HepG2 (cell line): ENCODE measurements around the gene NKAIN4. TPM values are rescaled to one million over a fixed set of nuclear protein-coding genes. Genes with fewer than 3 reads are reported as not detected.

ENCODE experiments used
- CREBL2 ChIP-seq: sonication (generic); formaldehyde crosslinking; IDR thresholded peaks from 2 replicates; pipeline ENCODE4 v1.8.1; 2023; ENCODE audit warnings: missing genetic modification reagents, mild to moderate bottlenecking, borderline replicate concordance
- JUN ChIP-seq: sonication (generic); formaldehyde crosslinking; IDR thresholded peaks from 2 replicates; pipeline ENCODE4 v1.4.0; 2020; ENCODE audit warnings: mild to moderate bottlenecking, missing genetic modification reagents
- KIAA2018 ChIP-seq: sonication (generic); formaldehyde crosslinking; IDR thresholded peaks from 2 replicates; pipeline ENCODE4 v1.5.0; 2020; ENCODE audit warnings: mild to moderate bottlenecking, missing genetic modification reagents, borderline replicate concordance
- KLF15 ChIP-seq: sonication (generic); formaldehyde crosslinking; IDR thresholded peaks from 2 replicates; pipeline ENCODE4 v1.8.1; 2023; ENCODE audit warnings: borderline replicate concordance, mild to moderate bottlenecking, inconsistent platforms, missing genetic modification reagents, mixed read lengths
- MYNN ChIP-seq: sonication (generic); formaldehyde crosslinking; IDR thresholded peaks from 2 replicates; pipeline ENCODE4 v1.4.0; 2020; ENCODE audit warnings: mild to moderate bottlenecking, low read depth, missing genetic modification reagents
- NFE2L2 ChIP-seq: fragments of 150-350 bp; IDR thresholded peaks from 2 replicates; pipeline ENCODE4 v1.6.1; 2014; ENCODE audit warnings: low read length
- ZBTB10 ChIP-seq: sonication (generic); formaldehyde crosslinking; IDR thresholded peaks from 2 replicates; pipeline ENCODE4 v1.4.0; 2020; ENCODE audit warnings: missing genetic modification reagents, borderline replicate concordance
- ZFP91 ChIP-seq: sonication (generic); formaldehyde crosslinking; IDR thresholded peaks from 2 replicates; pipeline ENCODE4 v1.9.0; 2022; ENCODE audit warnings: missing genetic modification reagents, mild to moderate bottlenecking, borderline replicate concordance
- ZNF354B ChIP-seq: sonication (generic); formaldehyde crosslinking; IDR thresholded peaks from 2 replicates; pipeline ENCODE4 v1.8.0; 2022; ENCODE audit warnings: mild to moderate bottlenecking, missing genetic modification reagents
- ZNF451 ChIP-seq: sonication (generic); formaldehyde crosslinking; IDR thresholded peaks from 2 replicates; pipeline ENCODE4 v1.5.0; 2020; ENCODE audit warnings: mild to moderate bottlenecking, missing genetic modification reagents
- ZNF558 ChIP-seq: sonication (generic); formaldehyde crosslinking; IDR thresholded peaks from 2 replicates; pipeline ENCODE4 v1.9.0; 2022; ENCODE audit warnings: mild to moderate bottlenecking, missing genetic modification reagents, borderline replicate concordance
- ZNF567 ChIP-seq: sonication (generic); formaldehyde crosslinking; IDR thresholded peaks from 2 replicates; pipeline ENCODE4 v1.8.1; 2023; ENCODE audit warnings: mild to moderate bottlenecking, missing genetic modification reagents, borderline replicate concordance
- ZNF761 ChIP-seq: sonication (generic); formaldehyde crosslinking; conservative IDR thresholded peaks from 2 replicates; pipeline ENCODE4 v1.4.0; 2020; ENCODE audit warnings: mild to moderate bottlenecking, missing genetic modification reagents
- ZNF780A ChIP-seq: sonication (generic); formaldehyde crosslinking; IDR thresholded peaks from 2 replicates; pipeline ENCODE4 v1.8.0; 2022; ENCODE audit warnings: mild to moderate bottlenecking, missing genetic modification reagents, moderate library complexity
- ZSCAN21 ChIP-seq: sonication (generic); formaldehyde crosslinking; IDR thresholded peaks from 2 replicates; pipeline ENCODE4 v1.8.0; 2022; ENCODE audit warnings: mild to moderate bottlenecking, missing genetic modification reagents, moderate library complexity, borderline replicate concordance
- polyA plus RNA-seq, 8 experiments: library from polyadenylated mRNA; depleted of rRNA in 3 of 8; stranded (reverse) in 7 of 8; unstranded in 1 of 8; fragments of >200 nt; fragmentation: Illumina TruSeq in 4 of 8; extraction: Trizol in 4 of 8; gene quantifications; 2 replicates each; pipeline versions ENCODE4 v1.2.1 to v1.2.3, GENCODE V29; 2011 to 2016; ENCODE audit warnings: low read depth in 4 of 8, missing spikeins in 1 of 8, mixed read lengths in 1 of 8; ENCODE audit not compliant: insufficient read depth in 1 of 8
- total RNA-seq, 5 experiments: library from RNA; depleted of rRNA; stranded (reverse); fragments of >200 nt; fragmentation: Illumina TruSeq; extraction: Trizol; gene quantifications; 2 replicates each; pipeline ENCODE4 v1.2.3, GENCODE V29; 2016; ENCODE audit warnings: low read depth in 1 of 5

NKAIN4 gene
- total and polyA plus RNA-seq, 2 of the 13 experiments (the other 11 are each of a cell fraction or from before 2014, with no cell fraction given), result not detected

- TF ChIP-seq KIAA2018 (no peak), ZNF451 (CRISPR knock-in tag) (peak; percentile 81), CREBL2 (CRISPR knock-in tag) (no peak), KLF15 (CRISPR knock-in tag) (no peak), ZBTB10 (no peak), ZNF354B (no peak), ZNF780A (CRISPR knock-in tag) (no peak), ZNF761 (CRISPR knock-in tag) (0 out of 2 replicates have a peak, but pooled peaks have one; percentile 62), NFE2L2 (no peak), ZNF567 (CRISPR knock-in tag) (no peak), ZNF558 (CRISPR knock-in tag) (no peak; the same call in 1 of the 2 replicates), ZFP91 (CRISPR knock-in tag) (peak; percentile 75), MYNN (CRISPR knock-in tag) (0 out of 2 replicates have a peak, but pooled peaks have one; percentile 72), ZSCAN21 (CRISPR knock-in tag) (peak; percentile 90), JUN (CRISPR knock-in tag) (no peak)
Observed at GRCh38 chr20:63272105-63273058, 18.1 kb upstream of the NKAIN4 start, which contains the start of gene ARFGAP1 (continued).
